ENCODE measurements around the gene WBP1L.

DNA sequence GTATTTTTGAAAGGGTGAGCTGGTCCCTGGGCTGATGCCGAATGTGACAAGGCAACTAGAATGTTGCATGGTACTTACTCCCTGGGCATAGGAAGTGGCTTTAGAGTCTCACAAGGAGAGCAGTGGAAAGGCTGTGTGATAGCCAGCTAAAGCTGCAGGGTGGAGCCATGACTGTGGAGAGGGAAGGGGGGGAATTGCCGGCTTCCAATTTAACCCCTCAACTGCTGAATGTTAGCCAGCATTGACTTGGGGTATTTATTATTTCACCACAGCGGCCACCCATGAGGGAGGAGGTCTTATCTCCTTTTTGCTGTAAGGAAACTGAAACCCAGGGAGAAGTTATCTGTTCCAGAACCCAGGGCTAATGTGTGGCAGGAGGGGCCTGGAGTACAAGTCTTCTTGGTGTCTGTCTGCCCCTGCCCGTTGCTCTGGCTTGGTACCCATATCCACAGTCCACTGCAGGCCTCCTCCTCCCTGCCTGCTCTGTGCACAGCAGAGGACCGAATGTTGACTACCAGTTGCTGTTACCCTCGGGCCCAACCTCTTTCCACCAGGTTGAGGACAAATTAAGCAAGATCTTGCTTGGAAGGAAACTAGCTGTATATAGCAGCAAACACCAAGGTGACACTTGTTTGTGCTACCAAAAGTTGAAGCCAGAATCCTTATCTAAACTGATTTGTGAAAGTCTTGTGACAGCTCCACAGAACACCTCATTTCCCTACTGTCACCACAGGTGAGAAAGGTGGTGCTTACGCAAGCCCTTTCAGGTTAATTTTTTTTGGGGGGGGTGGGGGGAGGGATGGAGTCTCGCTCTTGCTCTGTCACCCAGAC is 37.6 kb downstream of the WBP1L start:
- TF ChIP-seq PRPF4 (IDR thresholded peaks at IDR 0.05; ENCODE audit: low read depth, low read length, poor library complexity, severe bottlenecking), result no peak
- TF ChIP-seq, protein P1, sequence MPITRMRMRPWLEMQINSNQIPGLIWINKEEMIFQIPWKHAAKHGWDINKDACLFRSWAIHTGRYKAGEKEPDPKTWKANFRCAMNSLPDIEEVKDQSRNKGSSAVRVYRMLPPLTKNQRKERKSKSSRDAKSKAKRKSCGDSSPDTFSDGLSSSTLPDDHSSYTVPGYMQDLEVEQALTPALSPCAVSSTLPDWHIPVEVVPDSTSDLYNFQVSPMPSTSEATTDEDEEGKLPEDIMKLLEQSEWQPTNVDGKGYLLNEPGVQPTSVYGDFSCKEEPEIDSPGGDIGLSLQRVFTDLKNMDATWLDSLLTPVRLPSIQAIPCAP (CRISPR knock-in tag; IDR thresholded peaks at IDR 0.05; ENCODE audit: low read depth), result no peak
